ENCODE data around the gene S100A2.
A peak's percentile ranks its signal among the peaks of the same experiment; 100 is the strongest.

The S100A2 gene

DNA sequence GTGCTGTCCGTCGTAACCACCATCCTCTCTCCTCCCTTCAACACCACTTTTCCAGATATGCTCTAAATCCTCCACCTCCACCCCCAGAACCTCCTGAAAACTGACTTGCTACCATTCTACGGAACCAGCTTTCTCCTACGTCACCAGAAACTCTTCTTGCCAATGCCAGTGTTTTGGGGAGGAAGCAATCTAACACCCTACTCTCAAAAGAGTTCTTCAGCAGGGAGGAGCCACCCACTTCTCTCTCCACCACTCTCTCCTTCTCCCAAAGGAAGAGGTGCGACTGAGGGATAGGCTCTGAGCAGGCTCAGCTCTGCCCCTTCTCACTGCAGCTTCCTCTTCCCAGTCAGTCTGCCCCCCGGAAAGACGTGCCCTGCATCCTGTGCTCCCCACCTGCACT, 6.1 kb upstream of the S100A2 start:
- Mint-ChIP-seq H3K27ac (no peak overlapping the region), H3K27me3 (ENCODE audit: low read depth) (peaks cover 3% of the 10 kb centered on the region), H3K36me3 (ENCODE audit: low read depth) (no peaks in the 10 kb centered on the region), H3K4me3 (no peak overlapping the region), H3K9me3 (no peaks in the 10 kb centered on the region), H3K4me1 (peaks cover 37% of the 10 kb centered on the region)
- TF ChIP-seq, protein P1, sequence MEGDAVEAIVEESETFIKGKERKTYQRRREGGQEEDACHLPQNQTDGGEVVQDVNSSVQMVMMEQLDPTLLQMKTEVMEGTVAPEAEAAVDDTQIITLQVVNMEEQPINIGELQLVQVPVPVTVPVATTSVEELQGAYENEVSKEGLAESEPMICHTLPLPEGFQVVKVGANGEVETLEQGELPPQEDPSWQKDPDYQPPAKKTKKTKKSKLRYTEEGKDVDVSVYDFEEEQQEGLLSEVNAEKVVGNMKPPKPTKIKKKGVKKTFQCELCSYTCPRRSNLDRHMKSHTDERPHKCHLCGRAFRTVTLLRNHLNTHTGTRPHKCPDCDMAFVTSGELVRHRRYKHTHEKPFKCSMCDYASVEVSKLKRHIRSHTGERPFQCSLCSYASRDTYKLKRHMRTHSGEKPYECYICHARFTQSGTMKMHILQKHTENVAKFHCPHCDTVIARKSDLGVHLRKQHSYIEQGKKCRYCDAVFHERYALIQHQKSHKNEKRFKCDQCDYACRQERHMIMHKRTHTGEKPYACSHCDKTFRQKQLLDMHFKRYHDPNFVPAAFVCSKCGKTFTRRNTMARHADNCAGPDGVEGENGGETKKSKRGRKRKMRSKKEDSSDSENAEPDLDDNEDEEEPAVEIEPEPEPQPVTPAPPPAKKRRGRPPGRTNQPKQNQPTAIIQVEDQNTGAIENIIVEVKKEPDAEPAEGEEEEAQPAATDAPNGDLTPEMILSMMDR (IDR thresholded peaks at IDR 0.05; ENCODE audit: unreplicated experiment in 3 of 3): no peak

GRCh38 chr1:153570874-153571273, 5.2 kb upstream of the S100A2 start:
- Mint-ChIP-seq H3K4me3 (no peak overlapping the region), H3K27ac (peak overlapping the region in 1 of 3 experiments; percentile 6), H3K27me3 (ENCODE audit: low read depth) (peaks cover 3% of the 10 kb centered on the region), H3K4me1 (peaks cover 45% of the 10 kb centered on the region), H3K9me3 (no peaks in the 10 kb centered on the region), H3K36me3 (ENCODE audit: low read depth) (no peaks in the 10 kb centered on the region)
- TF ChIP-seq, protein P1 (IDR thresholded peaks at IDR 0.05; ENCODE audit: unreplicated experiment in 3 of 3): no peak

GRCh38 chr1:153569465-153569864, 3.8 kb upstream of the S100A2 start:
- no peaks in the 10 kb centered on the region for H3K9me3 Mint-ChIP-seq
- H3K36me3 Mint-ChIP-seq (ENCODE audit: low read depth): no peaks in the 10 kb centered on the region
- peaks cover 53% of the 10 kb centered on the region for H3K4me1 Mint-ChIP-seq
- TF ChIP-seq, protein P1 (IDR thresholded peaks at IDR 0.05; ENCODE audit: unreplicated experiment in 3 of 3): no peak
- peak overlapping the region; percentile 19 to 97 (median 86) for H3K27ac Mint-ChIP-seq
- peak overlapping the region; percentile 3 to 48 (median 35) for H3K4me3 Mint-ChIP-seq
- peaks cover 3% of the 10 kb centered on the region for H3K27me3 Mint-ChIP-seq (ENCODE audit: low read depth)

DNA sequence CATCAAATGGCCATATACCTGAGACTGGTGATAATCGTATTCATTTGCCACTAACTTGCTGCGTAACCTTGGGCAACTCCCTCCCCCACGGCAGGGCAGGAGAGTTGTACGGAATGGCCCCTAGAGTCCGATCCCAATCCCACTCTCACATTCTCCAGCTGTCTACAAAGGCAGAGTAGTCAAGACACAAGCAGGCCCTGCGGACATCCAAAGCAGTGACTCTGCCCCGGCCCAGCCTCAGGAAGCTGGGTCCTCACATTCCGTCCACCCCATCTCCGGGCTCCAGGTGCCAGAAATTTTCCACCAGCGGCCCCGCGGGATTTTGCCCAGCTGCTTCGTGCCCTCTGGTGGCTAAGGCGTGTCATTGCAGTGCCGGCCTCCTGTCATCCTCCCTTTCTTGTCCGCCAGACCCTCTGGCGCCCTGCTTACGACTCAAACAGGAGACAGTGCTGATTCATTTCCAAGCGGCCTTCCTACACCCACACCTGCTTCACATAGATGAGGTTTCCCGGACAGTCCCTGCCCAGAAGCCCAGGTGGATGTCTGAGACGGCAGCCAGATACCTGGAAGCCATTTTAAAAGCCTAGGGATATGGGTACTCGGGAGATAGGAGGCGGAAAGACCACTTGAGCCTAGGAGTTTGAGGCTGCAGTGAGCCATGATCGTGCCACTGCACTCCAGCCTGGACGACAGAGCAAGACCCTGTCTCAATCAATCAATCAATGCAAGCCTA, 2.9 kb upstream of the S100A2 start:
- H3K27me3 Mint-ChIP-seq (ENCODE audit: low read depth): peaks cover 3% of the 10 kb centered on the region
- peaks cover 57% of the 10 kb centered on the region for H3K4me1 Mint-ChIP-seq
- TF ChIP-seq, protein P1 (IDR thresholded peaks at IDR 0.05; ENCODE audit: unreplicated experiment in 3 of 3): peak; percentile 98 to 99 (median 98)
- H3K27ac Mint-ChIP-seq: peak overlapping the region; percentile 94 to 99 (median 97)
- H3K4me3 Mint-ChIP-seq: peak overlapping the region; percentile 33 to 67 (median 46)
- no peaks in the 10 kb centered on the region for H3K36me3 Mint-ChIP-seq (ENCODE audit: low read depth)
- H3K9me3 Mint-ChIP-seq: no peaks in the 10 kb centered on the region

GRCh38 chr1:153567621-153568366, 2.1 kb upstream of the S100A2 start:
- no peaks in the 10 kb centered on the region for H3K36me3 Mint-ChIP-seq (ENCODE audit: low read depth)
- peaks cover 55% of the 10 kb centered on the region for H3K4me1 Mint-ChIP-seq
- H3K4me3 Mint-ChIP-seq: peak overlapping the region in 1 of 3 experiments; percentile 50
- H3K9me3 Mint-ChIP-seq: no peaks in the 10 kb centered on the region
- TF ChIP-seq, protein P1 (IDR thresholded peaks at IDR 0.05; ENCODE audit: unreplicated experiment in 3 of 3): no peak
- H3K27ac Mint-ChIP-seq: peak overlapping the region; percentile 94 to 99 (median 97)
- peaks cover 3% of the 10 kb centered on the region for H3K27me3 Mint-ChIP-seq (ENCODE audit: low read depth)
